Stimulated activated CD8-positive, alpha-beta memory T cell treated with anti-CD3 and anti-CD28 coated beads, Interleukin-7, amount 100 ng/mL, for 24 hours (primary cell): ENCODE measurements around the gene PPIA.

Source experiments
- DNase-seq: peaks from one replicate; pipeline ENCODE4 v3.0.0-alpha.2; 2020; ENCODE audit warnings: low read depth

PPIA gene

DNA sequence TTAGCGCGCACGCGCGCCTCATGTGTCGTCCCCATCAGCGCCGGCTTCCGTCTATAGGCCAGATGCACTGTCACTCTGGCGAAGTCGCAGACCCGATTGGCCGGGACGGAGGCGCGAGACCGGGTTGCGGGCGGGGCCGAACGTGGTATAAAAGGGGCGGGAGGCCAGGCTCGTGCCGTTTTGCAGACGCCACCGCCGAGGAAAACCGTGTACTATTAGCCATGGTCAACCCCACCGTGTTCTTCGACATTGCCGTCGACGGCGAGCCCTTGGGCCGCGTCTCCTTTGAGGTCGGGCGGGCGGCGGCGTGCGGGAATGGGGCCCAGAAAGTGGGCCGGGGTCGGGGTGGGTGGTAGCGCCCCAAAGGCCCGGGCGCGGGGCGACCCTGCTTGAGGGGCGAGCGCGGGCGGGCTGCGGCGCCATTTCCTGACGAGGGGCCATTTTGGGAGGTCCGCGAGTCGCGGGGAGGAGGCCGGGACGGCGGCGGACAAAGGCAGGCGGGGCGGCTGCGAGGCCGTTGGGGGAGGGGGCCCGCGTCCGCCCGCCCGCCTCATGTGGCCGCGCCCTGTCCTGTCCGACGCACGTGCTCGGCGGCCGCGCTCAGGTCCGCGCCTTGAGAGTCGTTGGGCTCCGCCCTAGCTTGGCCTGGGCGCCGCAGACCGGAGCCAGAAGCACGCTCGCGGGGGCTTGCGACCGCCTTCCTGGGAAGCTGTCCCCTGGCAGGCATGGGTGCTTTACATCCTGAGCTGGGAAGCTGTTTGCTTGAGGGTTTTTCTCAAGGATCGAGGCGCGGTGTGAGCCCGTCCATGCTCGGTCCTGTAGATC, at the start of gene PPIA:
PPIA (plus strand) TSS at position 178 of the 825 bp plus-strand sequence; CDS start at position 222, 44 bp downstream.
- DNase-seq, result peak; percentile 95

DNA sequence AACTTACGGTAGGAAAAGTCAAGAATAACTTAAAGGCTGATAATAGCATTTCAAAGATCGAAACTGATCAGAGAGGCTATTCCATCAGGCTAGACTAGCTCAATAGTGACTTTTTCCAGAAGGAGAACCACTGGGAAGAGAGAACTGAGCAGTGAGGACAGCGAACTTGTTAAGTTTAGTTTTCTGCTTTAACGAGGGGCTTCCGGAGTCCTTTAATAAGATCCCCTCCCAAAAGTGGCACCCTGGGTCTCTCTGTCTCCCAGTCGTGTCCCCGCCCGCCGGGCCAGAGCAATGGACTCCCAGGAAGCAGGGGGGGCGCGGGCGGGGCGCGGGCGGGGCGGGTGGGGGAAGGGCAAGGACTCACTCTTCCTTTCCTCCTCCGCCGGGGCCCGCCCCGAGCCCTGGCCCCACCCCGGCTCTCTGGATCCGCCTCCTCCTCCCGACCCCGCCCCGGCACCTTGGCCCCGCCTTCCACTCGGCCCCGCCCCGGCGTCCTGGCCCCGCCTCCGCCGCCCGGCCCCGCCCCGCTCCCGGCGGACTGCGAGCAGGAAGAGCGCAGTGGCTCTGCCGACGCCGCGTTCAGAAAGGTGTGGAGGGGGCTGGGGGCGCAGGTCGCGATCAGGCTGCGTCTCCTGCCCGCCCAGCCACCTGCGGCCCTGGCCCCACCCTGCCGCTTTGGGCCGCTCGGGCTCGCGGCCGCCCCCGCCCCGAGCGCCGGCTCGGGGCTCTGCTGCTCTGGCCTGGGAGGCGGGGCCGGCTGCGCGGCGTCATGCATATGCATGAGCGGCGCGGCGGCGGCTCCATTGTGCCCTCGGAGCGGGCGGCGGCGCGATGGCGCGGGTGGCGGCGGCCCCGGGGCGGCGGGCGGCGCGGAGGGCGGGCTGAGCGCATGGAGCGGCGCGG, 48.2 kb upstream of the PPIA start, which contains the start of gene ZMIZ2:
ZMIZ2 (plus strand) TSS at position 803 of the 903 bp plus-strand sequence. CDS start 7,403 bp downstream, outside the sequence.
- peak; percentile 77 for DNase-seq

DNA sequence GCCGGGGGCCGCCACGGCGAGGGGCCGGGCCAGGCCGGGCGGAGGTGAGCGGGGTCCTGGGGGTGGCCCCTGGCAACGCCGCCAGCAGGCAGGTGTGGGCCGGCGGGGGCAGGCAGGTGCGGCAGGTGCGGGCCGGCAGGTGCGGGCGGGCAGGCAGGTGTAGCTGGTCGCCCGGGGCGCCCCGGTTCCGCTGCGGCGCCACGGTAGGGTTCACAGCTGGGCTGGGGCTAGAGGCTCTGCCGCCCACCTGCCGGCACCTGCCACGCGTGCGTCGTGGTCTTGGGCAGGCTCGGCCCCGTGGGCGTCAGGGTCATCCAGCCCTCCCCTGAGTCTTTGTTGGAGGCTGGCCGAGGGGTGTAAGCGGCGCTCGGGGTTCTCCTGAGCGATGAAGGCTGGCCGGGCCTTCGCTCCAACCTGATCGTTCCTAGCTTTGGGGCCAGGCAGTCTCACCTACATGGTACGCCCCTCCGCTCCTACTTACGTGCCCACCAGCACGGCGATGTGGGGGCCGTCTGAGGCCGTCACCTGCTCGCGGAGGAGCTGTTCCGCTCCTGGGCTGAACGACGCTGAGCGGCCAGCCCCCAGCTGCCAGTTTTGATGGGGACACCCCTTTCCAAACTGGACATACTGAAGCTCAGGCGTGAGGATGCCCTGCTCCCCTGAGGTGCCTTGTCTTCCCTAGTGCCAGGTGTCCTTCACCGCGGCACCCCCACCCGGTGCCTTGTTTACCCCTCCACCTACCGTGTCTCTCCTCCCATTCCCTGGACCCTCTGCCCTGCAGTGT, 47.3 kb upstream of the PPIA start:
- no peak for DNase-seq

- DNase-seq, result no peak
Measured at GRCh38 chr7:44749992-44750391, 46.5 kb upstream of the PPIA start.

- no peak for DNase-seq
Measured at GRCh38 chr7:44750424-44750823, 46.1 kb upstream of the PPIA start.

DNA sequence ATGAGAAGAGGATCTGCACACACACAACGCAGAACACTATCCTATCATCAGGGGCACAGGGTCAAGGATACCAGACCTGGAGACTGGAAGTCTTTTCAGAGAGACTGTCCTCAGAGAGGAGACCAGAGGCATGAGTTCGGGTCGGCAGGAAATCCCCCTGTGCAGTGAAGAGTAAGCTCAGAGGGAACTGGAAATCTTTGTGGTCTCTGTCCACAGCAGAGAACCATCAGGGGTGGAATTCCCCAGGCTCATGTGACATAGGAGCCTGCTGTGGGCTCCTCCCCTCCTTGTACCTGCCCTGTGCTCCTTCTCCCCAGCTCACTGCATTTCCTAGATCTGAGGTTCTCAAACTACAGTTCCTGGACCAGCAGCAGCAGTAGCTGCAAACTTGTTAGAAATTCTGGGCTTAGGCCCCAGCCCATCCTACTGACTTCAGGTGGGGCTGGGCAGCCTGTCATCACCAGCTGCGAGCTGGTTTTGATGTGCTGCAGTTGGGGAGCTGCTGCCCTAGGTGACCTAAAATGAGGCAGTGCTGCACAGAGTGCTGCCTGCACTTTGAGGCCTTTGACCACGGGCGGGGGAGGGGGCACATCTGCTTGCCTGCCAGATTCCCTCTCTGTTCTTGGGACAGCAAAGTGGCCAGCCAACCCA, 45.4 kb upstream of the PPIA start:
- DNase-seq, result no peak

GRCh38 chr7:44752822-44753221, 43.7 kb upstream of the PPIA start:
- no peak for DNase-seq

GRCh38 chr7:44754802-44755697, 41.4 kb upstream of the PPIA start:
- DNase-seq, result no peak

DNA sequence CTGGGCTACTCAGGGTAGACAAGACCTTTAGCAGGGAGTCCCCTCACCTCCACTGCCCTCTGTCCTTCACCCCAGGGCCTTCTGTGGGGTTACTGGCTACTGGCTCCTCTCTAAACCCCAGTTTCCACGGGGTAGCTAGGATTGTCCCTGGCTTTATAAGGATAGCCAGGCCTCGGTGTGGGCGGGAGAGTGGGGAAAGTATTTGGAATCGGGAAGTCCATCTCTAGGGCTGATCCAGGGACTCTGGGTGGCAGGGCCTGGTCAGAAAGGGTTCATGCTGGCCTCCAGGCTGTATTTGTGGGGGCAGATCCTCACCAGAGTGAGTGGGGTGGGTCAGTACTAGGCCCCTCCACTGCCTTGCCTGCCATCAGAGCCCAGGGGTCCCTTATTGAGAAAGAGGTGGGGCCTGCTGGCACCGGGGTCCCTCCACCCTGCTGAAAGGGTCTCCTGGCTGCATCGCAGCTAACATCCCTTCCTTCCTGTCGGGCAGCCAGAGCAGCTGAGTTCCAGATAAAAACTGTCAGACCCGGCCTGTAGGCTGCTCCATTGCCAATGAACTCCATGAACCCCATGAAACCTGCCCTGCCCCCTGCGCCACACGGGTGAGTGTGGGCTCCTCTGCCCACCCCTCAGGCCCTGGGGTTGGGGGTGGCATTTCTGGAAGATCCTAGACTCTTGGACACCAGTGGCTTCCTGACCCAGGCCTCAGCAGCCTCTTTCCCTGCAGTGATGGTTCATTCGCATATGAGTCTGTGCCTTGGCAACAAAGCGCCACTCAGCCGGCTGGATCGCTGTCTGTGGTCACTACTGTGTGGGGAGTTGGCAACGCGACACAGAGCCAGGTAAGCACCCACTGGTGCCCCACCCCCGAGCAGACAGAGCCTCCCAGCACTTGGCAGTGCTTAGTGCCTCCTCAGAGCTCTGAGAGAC, 40.5 kb upstream of the PPIA start:
- no peak for DNase-seq

DNA sequence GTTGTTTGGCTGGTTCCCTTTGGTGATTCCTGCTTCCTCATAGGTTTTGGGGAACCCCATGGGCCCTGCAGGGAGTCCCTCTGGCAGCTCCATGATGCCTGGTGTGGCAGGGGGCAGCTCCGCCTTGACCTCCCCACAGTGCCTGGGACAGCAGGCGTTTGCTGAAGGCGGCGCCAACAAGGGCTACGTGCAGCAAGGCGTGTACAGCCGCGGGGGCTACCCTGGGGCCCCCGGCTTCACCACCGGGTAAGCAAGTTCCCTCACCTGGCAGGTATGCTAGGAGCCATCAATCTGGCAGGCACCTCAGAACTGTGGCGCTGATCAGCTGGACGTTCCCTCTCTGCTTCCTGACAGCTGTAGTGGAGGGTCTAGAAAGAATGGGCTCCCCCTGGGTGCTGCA, 39.6 kb upstream of the PPIA start:
- DNase-seq, result no peak

GRCh38 chr7:44757311-44757710, 39.2 kb upstream of the PPIA start:
- no peak for DNase-seq

- no peak for DNase-seq
Measured at GRCh38 chr7:44757739-44758138, 38.7 kb upstream of the PPIA start.

- no peak for DNase-seq
Measured at GRCh38 chr7:44759246-44759645, 37.2 kb upstream of the PPIA start.

DNA sequence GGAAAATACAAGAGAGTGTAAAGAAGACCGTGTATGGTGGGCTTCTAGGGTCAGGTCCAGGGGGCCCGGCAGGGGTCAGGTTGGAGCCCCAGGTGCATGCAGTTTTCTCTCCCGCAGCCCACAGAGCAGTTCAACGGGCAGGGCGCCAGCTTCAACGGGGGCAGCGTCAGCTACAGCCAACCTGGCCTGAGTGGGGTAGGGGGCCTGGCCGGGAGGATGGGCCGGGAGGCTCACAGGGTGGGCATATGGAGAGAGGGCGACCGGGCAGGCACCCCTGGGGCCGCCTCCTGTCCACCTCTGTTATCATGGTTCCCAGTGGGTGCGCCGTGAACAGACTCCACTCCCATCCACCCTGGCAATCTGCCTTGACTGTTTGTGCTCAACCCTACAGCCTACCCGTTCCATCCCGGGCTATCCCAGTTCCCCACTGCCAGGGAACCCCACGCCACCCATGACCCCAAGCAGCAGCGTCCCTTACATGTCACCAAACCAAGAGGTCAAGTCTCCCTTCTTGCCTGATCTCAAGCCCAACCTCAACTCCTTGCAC, 36.4 kb upstream of the PPIA start:
- DNase-seq, result no peak

DNA sequence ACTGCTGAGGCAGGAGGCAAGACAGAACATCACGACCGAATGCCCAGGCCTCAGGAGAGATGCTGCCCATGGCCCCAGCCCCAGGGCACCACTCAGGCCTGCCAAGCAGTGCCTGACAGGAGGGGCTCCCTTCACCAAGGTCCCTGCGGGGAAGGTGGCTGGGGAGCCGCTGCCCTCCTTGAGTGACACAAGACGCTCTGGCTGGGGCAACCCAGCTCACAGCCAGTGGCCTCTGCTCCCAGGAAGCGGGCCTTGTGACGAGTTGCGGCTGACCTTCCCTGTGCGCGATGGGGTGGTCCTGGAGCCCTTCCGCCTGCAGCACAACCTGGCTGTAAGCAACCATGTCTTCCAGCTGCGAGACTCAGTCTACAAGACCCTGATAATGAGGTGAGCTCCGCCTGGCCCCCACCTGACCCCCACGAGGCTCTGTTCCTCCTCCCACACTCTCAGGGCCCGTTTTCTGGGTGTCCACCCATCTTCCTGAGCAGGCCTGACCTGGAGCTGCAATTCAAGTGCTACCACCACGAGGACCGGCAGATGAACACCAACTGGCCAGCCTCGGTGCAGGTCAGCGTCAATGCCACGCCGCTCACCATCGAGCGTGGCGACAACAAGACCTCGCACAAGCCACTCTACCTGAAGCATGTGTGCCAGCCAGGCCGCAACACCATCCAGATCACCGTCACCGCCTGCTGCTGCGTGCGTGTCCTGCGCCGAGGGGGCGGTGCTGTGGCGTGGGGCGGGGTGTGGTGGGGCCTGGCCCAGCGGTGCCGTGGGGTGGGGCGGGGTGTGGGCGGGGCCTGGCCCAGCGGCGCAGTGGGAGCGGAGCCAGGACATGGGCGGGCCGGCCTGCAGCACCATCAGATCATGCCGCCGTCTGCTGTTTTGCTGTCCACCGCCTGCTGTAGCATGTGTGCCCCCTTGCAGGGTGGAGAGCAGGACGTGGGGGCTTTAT, 35.0 kb upstream of the PPIA start:
- DNase-seq, result no peak

DNA sequence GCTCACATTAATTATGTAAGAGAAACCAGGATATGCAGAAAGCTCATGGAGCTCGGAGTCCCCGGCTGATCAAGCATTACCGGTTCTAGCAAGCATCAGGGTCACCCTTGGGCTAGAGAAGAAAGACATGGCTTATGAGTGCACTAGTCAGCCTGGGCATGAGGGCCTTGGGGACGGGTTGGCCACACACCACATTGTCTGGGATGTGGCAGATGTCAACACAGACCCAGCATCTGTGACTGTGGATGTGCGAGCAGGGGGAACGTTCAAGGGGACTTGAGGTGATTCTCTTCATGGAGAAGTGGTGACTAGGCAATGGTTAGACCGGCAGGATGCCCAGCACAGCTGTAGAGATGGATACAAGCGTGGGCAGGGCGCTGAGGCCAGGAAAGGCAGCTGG, 34.2 kb upstream of the PPIA start:
- DNase-seq, result no peak

GRCh38 chr7:44762726-44763522, 33.6 kb upstream of the PPIA start:
- no peak for DNase-seq
